WERI-Rb-1 (cell line): ENCODE measurements around the gene DRC3.

Source experiments
- DNase-seq: peaks from one replicate; pipeline ENCODE4 v3.0.0-alpha.2; 2020
- H3K27ac ChIP-seq: fragments of 250-450 bp; sonication (Bioruptor Pico); 2 replicates; pipeline ENCODE4 v1.5.1; 2020; ENCODE audit warnings: mild to moderate bottlenecking, moderate library complexity
- H3K27me3 ChIP-seq: fragments of 250-450 bp; sonication (Bioruptor Pico); 2 replicates; pipeline ENCODE4 v1.5.1; 2021; ENCODE audit warnings: mild to moderate bottlenecking, low read depth, moderate library complexity; ENCODE audit not compliant: insufficient read depth, severe bottlenecking
- H3K36me3 ChIP-seq: fragments of 250-450 bp; sonication (Bioruptor Pico); 2 replicates; pipeline ENCODE4 v1.5.1; 2020; ENCODE audit warnings: mild to moderate bottlenecking, moderate library complexity
- H3K4me3 ChIP-seq: 2 replicates; pipeline ENCODE4 v1.5.1; 2011; ENCODE audit warnings: low read depth, mild to moderate bottlenecking, control low read depth, low read length
- H3K9me3 ChIP-seq: fragments of 250-450 bp; sonication (Bioruptor Pico); 2 replicates; pipeline ENCODE4 v1.5.1; 2021; ENCODE audit warnings: mild to moderate bottlenecking, moderate library complexity; ENCODE audit not compliant: severe bottlenecking
- CTCF ChIP-seq: IDR thresholded peaks from 2 replicates; pipeline ENCODE4 v1.5.1; 2011; ENCODE audit warnings: low read depth, mild to moderate bottlenecking, control low read depth, inconsistent platforms, low read length

DRC3 gene

DNA sequence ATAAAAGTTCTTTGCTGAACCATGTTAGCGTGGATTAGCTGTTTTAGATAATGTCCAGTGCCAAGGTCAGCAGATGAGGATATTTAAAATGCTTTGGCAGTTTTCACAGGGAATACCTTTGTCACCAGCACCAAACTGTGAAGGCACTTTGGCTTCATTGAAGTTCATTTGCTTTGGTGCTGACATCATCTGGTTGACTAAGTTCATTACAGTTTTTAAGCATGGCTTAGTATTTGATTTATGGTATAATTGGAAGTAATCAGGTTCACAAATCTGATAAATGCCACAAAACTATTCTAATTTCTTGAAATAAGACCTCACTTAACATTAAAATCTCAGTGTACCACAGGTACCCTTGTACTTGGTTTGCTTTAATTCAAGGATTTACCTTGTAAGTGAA, 70.8 kb downstream of the DRC3 start:
- Histone ChIP-seq H3K36me3 (peaks cover 16% of the 10 kb centered on the region), H3K27me3 (no peaks in the 10 kb centered on the region), H3K4me3 (no peak overlapping the region), H3K27ac (no peak overlapping the region), H3K9me3 (no peaks in the 10 kb centered on the region)
- 0 out of 2 replicates have a peak, but pooled peaks have one; percentile 19 for TF ChIP-seq CTCF
- no peak for DNase-seq

DNA sequence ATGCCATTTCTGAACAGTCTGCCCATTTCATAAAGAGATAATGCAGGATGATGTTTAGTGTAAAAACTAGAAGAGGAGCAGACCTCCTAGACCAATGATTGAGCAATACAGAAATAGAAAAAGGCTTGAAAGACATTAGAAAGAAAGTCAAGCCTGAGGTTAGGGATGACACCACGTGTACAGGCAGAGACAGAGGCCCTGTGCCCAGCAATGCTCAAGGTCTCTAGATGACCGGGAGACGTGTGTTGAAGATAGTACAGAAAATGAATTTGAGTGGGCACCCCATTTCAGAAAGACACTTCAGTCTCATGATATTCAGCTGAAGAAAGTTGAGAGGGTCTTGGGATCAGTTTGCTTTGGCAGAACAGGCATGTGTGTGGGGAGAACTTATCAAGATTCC, 71.9 kb downstream of the DRC3 start:
- Histone ChIP-seq H3K36me3 (peaks cover 14% of the 10 kb centered on the region), H3K9me3 (no peaks in the 10 kb centered on the region), H3K27ac (no peak overlapping the region), H3K4me3 (no peak overlapping the region), H3K27me3 (no peaks in the 10 kb centered on the region)
- no peak for TF ChIP-seq CTCF
- DNase-seq = no peak

GRCh38 chr17:18045691-18046350, 73.2 kb downstream of the DRC3 start:
- DNase-seq = no peak
- no peak overlapping the region for H3K27ac ChIP-seq
- no peaks in the 10 kb centered on the region for H3K27me3 ChIP-seq
- H3K9me3 ChIP-seq = no peaks in the 10 kb centered on the region
- H3K4me3 ChIP-seq = no peak overlapping the region
- H3K36me3 ChIP-seq = peaks cover 14% of the 10 kb centered on the region
- TF ChIP-seq CTCF = no peak

DNA sequence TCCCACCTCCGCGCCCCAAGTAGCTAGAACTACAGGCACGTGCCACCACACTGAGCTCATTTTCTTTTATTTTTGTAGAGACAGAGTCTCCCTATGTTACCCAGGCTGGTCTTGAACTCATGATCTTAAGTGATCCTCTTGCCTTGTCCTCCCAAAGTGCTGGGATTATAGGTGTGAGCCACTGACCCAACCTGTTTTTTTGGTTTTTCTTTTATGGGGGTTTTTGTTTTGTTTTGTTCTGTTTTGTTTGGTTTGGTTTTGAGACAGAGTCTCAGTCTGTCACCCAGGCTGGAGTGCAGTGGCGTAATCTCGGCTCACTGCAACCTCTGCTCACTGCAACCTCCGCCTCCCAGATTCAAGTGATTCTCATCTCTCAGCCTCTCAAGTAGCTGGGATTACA, 82.9 kb downstream of the DRC3 start:
- Histone ChIP-seq H3K36me3 (peaks cover 41% of the 10 kb centered on the region), H3K4me3 (no peak overlapping the region), H3K9me3 (no peaks in the 10 kb centered on the region), H3K27ac (no peak overlapping the region), H3K27me3 (no peaks in the 10 kb centered on the region)
- DNase-seq = no peak
- TF ChIP-seq CTCF = no peak

DNA sequence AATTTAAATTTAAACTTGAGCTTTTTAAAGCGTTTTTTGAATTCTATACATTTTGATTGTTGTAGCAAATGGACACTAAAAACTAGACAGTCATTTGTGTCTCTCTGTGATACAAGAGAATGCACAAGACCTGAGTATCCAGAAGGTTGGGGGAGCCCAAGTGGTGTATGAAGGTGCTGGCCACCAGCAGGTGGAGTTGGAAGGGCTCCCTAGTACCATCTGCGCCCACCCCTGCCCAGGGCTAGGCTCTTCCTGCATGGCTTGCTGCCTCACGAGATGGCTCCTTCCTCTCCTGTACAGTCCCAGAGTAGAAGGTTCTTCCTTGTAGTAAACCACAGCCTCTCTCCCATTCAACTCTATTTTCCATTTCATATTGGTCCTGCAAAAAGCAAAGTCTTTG, 83.6 kb downstream of the DRC3 start:
- H3K27ac ChIP-seq = no peak overlapping the region
- no peak for DNase-seq
- H3K9me3 ChIP-seq = no peaks in the 10 kb centered on the region
- H3K36me3 ChIP-seq = peaks cover 47% of the 10 kb centered on the region
- H3K4me3 ChIP-seq = no peak overlapping the region
- no peaks in the 10 kb centered on the region for H3K27me3 ChIP-seq
- TF ChIP-seq CTCF = no peak

GRCh38 chr17:18059283-18059682, 86.6 kb downstream of the DRC3 start:
- no peaks in the 10 kb centered on the region for H3K27me3 ChIP-seq
- peaks cover 66% of the 10 kb centered on the region for H3K36me3 ChIP-seq
- no peaks in the 10 kb centered on the region for H3K9me3 ChIP-seq
- DNase-seq = no peak
- no peak overlapping the region for H3K4me3 ChIP-seq
- no peak for TF ChIP-seq CTCF
- no peak overlapping the region for H3K27ac ChIP-seq
